ENCODE data around the gene MYO6.
A peak's percentile ranks its signal among the peaks of the same experiment; 100 is the strongest.

MYO6 gene

GRCh38 chr6:75830959-75831885 lies 82.2 kb downstream of the MYO6 start:
- H3K27ac ChIP-seq, result no peak overlapping the region
- TF ChIP-seq, protein P1, sequence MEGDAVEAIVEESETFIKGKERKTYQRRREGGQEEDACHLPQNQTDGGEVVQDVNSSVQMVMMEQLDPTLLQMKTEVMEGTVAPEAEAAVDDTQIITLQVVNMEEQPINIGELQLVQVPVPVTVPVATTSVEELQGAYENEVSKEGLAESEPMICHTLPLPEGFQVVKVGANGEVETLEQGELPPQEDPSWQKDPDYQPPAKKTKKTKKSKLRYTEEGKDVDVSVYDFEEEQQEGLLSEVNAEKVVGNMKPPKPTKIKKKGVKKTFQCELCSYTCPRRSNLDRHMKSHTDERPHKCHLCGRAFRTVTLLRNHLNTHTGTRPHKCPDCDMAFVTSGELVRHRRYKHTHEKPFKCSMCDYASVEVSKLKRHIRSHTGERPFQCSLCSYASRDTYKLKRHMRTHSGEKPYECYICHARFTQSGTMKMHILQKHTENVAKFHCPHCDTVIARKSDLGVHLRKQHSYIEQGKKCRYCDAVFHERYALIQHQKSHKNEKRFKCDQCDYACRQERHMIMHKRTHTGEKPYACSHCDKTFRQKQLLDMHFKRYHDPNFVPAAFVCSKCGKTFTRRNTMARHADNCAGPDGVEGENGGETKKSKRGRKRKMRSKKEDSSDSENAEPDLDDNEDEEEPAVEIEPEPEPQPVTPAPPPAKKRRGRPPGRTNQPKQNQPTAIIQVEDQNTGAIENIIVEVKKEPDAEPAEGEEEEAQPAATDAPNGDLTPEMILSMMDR (conservative IDR thresholded peaks at IDR 0.05), result no peak

DNA sequence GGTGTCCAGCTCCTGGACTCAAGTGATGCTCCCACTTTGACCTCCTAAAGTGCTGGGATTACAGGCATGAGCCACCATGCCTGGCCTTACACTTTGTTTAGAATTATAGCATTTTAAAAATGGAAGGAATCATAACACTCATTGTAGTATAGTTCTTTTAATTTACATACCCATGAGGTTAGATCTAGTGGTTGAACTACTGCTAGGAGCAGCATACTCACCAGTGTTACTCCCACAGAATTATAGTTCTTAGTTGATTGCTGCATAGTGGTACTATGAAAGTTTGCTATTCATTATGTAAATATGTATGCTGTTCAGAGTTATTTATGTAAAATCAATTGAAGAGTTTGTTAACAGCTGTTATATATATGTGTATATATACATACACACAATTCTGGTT lies 85.4 kb downstream of the MYO6 start:
- H3K27ac ChIP-seq, result no peak overlapping the region
- TF ChIP-seq, protein P1 (conservative IDR thresholded peaks at IDR 0.05), result no peak

DNA sequence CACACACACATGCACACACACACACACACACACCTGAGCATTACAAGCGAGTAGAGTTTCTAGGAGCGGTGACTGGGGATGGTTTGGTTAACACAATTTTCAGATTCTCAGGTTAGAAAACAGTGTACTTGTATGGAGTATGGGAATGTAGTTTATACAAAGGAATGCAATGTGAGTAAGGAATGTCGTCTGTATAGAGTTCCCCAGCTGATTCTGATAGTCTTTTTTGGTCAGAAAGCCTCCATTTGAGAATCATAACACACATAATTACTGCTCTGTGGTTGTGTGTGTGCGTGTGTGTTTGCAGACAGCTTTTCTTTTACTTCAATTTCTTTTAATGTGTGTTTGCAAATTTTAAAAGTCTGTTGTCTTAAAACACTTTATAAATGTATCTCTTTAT lies 93.2 kb downstream of the MYO6 start:
- H3K27ac ChIP-seq, result peak overlapping the region; percentile 98
- TF ChIP-seq, protein P1 (conservative IDR thresholded peaks at IDR 0.05), result no peak

DNA sequence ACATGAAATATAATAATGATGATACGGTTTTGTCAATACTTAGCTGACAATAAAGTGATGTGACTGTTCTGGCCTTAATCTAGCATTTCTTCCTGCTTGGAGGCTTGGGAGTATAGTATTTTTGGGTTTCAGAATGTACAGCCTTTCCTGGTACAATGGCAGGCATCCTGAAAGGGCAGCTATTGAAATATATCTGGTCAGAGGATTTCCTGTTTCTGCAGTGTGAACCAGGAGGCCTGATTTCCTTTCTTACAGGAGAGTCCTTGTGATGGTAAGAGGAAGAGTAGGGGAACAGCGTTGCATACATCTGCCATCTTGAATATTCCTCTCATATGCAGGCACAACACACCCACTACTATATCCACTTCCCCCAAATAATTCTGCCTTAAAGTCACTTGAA lies 93.7 kb downstream of the MYO6 start:
- TF ChIP-seq, protein P1 (conservative IDR thresholded peaks at IDR 0.05), result no peak
- H3K27ac ChIP-seq, result peak overlapping the region; percentile 98

DNA sequence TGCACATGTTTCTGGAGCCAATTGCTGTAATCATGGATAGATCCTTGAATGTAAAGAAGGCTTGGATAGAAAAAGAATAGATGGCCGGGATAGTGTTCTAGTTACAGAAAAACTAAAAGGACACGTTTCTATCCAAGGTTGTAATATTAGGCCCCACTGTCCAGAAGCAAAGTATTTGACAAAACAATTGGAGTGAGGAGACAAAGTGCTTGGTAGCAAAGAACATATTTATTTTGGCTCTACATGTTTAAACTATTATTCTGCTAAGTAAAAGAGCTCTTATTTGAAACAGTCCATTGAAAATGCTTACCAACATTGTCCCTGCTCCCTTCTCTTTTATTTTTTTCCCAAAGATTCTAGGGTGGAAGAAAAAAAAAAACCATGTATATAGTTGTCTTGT lies 94.4 kb downstream of the MYO6 start:
- H3K27ac ChIP-seq, result peak overlapping the region; percentile 98
- TF ChIP-seq, protein P1 (conservative IDR thresholded peaks at IDR 0.05), result no peak

DNA sequence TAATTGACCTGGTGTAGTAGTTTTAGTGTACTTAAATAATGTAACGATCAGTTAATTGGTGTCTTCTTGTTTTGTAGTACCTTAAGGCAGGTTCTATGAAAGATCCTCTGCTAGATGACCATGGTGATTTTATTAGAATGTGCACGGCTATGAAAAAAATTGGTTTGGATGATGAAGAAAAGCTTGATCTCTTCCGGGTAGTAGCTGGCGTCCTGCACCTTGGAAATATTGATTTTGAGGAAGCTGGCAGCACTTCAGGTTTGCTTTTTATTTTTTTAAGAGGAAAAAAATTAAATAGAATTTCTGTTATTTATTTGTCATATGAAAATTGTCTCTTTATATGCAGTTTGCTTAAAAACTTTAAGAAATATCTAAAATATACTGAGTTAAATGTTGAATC lies 99.2 kb downstream of the MYO6 start:
- H3K27ac ChIP-seq, result peak overlapping the region; percentile 98
- TF ChIP-seq, protein P1 (conservative IDR thresholded peaks at IDR 0.05), result no peak

- peak overlapping the region; percentile 98 for H3K27ac ChIP-seq
- TF ChIP-seq, protein P1 (conservative IDR thresholded peaks at IDR 0.05), result no peak
Observed at GRCh38 chr6:75849329-75850025, 100.4 kb downstream of the MYO6 start.
